IMR-90 (cell line): ENCODE results near the gene SMC5. TPM values are rescaled to one million over a fixed set of nuclear protein-coding genes. Genes with fewer than 3 reads are reported as not detected.

Experiments
- ATAC-seq: fragments of 200-7000 bp; cut with Tn5 transposase; 2 replicates; pipeline ENCODE4 v1.9.1; 2020; ENCODE audit warnings: low read depth, mild to moderate bottlenecking, moderate library complexity
- BruUV-seq: library from RNA; stranded (reverse); fragments of 400-500 nt; replicated peaks from 2 replicates; lab custom pipeline; 2021; lab: Mats Ljungman, UMichigan
- CTCF ChIA-PET: fragments of 300-600 bp; formaldehyde crosslinking; extraction: SDS; loops from one replicate; lab custom pipeline; 2021; ENCODE audit warnings: antibody characterized with exemption; lab: Yijun Ruan, JAX
- POLR2A ChIA-PET: fragments of 300-600 bp; sonication (Branson Sonifier 250); formaldehyde crosslinking; loops from one replicate; lab custom pipeline; 2022; ENCODE audit warnings: antibody characterized with exemption; ENCODE audit not compliant: unreplicated experiment; lab: Charles Lee
- DNase-seq: peaks from one replicate; pipeline ENCODE4 v3.0.0; 2013
- H2AFZ ChIP-seq: replicated peaks from 2 replicates; pipeline ENCODE3; 2013; ENCODE audit warnings: low read length, mild to moderate bottlenecking; ENCODE audit not compliant: poor library complexity
- H2AK5ac ChIP-seq: 2 replicates; pipeline ENCODE4 v1.6.1; 2013; ENCODE audit warnings: low read depth, low read length, inconsistent platforms
- H2AK9ac ChIP-seq: replicated peaks from 2 replicates; pipeline ENCODE3; 2013; ENCODE audit warnings: mild to moderate bottlenecking, low read depth, low read length, moderate library complexity; ENCODE audit not compliant: poor library complexity
- H2BK120ac ChIP-seq: 2 replicates; pipeline ENCODE4 v1.6.1; 2013; ENCODE audit warnings: low read depth, low read length, inconsistent platforms
- H2BK15ac ChIP-seq: 3 replicates; pipeline ENCODE4 v1.6.1; 2013; ENCODE audit warnings: low read depth, low read length, inconsistent platforms
- H2BK20ac ChIP-seq: 2 replicates; pipeline ENCODE4 v1.6.1; 2013; ENCODE audit warnings: low read depth, mild to moderate bottlenecking, inconsistent platforms, low read length, moderate library complexity
- H2BK5ac ChIP-seq: 2 replicates; pipeline ENCODE4 v1.6.1; 2013; ENCODE audit warnings: mild to moderate bottlenecking, low read depth, low read length, inconsistent platforms; ENCODE audit not compliant: poor library complexity, severe bottlenecking
- H3K14ac ChIP-seq: replicated peaks from 2 replicates; pipeline ENCODE4 v1.6.1; 2013; ENCODE audit warnings: low read depth, low read length, inconsistent platforms
- H3K18ac ChIP-seq: 2 replicates; pipeline ENCODE4 v1.6.1; 2013; ENCODE audit warnings: low read depth, low read length, control low read depth
- H3K23ac ChIP-seq: 2 replicates; pipeline ENCODE4 v1.6.1; 2013; ENCODE audit warnings: low read depth, low read length, inconsistent platforms
- H3K27ac ChIP-seq: 2 replicates; pipeline ENCODE4 v1.5.1; 2013; ENCODE audit warnings: mild to moderate bottlenecking, control low read depth, low read length; ENCODE audit not compliant: insufficient read depth
- H3K27me3 ChIP-seq: 2 replicates; pipeline ENCODE4 v1.6.1; 2013; ENCODE audit warnings: low read length; ENCODE audit not compliant: control insufficient read depth, insufficient read depth
- H3K36me3 ChIP-seq: 2 replicates; pipeline ENCODE4 v1.6.1; 2013; ENCODE audit warnings: low read length, mixed read lengths; ENCODE audit not compliant: control insufficient read depth, insufficient read depth
- H3K4ac ChIP-seq: 2 replicates; pipeline ENCODE4 v1.6.1; 2013; ENCODE audit warnings: low read depth, low read length, inconsistent platforms
- H3K4me1 ChIP-seq: 2 replicates; pipeline ENCODE4 v1.6.1; 2013; ENCODE audit warnings: low read length, mixed read lengths; ENCODE audit not compliant: control insufficient read depth, insufficient read depth
- H3K4me2 ChIP-seq: 2 replicates; pipeline ENCODE4 v1.6.1; 2013; ENCODE audit warnings: low read depth, mild to moderate bottlenecking, control low read depth, low read length, moderate library complexity
- H3K4me3 ChIP-seq: 2 replicates; pipeline ENCODE4 v1.5.1; 2013; ENCODE audit warnings: low read depth, mild to moderate bottlenecking, control low read depth, low read length, moderate library complexity; ENCODE audit not compliant: insufficient read depth
- H3K56ac ChIP-seq: 2 replicates; pipeline ENCODE4 v1.6.1; 2013; ENCODE audit warnings: low read length, inconsistent platforms; ENCODE audit not compliant: insufficient read depth; ENCODE audit errors: extremely low read depth
- H3K79me1 ChIP-seq, 2 experiments: 2 replicates each; pipeline ENCODE4 v1.6.1; 2013; ENCODE audit warnings: low read length in 2 of 2, inconsistent platforms in 1 of 2, low read depth in 1 of 2
- H3K9ac ChIP-seq: 2 replicates; pipeline ENCODE4 v1.6.1; 2013; ENCODE audit warnings: low read depth, low read length, control low read depth
- H3K9me1 ChIP-seq: 2 replicates; pipeline ENCODE4 v1.6.1; 2013; ENCODE audit warnings: low read length, inconsistent platforms; ENCODE audit not compliant: insufficient read depth
- H3K9me3 ChIP-seq: 2 replicates; pipeline ENCODE4 v1.6.1; 2013; ENCODE audit warnings: low read length; ENCODE audit not compliant: control insufficient read depth, insufficient read depth
- H4K20me1 ChIP-seq: 2 replicates; pipeline ENCODE4 v1.6.1; 2013; ENCODE audit warnings: low read length, inconsistent platforms; ENCODE audit not compliant: insufficient read depth
- H4K5ac ChIP-seq: 2 replicates; pipeline ENCODE4 v1.6.1; 2013; ENCODE audit warnings: mild to moderate bottlenecking, low read depth, low read length, control low read depth
- H4K8ac ChIP-seq, 2 experiments: 2 replicates each; pipeline ENCODE4 v1.6.1; 2013; ENCODE audit warnings: low read depth in 2 of 2, low read length in 2 of 2, control low read depth in 1 of 2, inconsistent platforms in 1 of 2
- H4K91ac ChIP-seq: 2 replicates; pipeline ENCODE4 v1.6.1; 2013; ENCODE audit warnings: low read depth, low read length, inconsistent platforms; ENCODE audit not compliant: insufficient read depth
- CTCF ChIP-seq: conservative IDR thresholded peaks from 2 replicates; pipeline ENCODE4 v1.5.1; 2012; ENCODE audit warnings: mild to moderate bottlenecking, low read depth, low read length, improper control_type of control experiment
- MAZ ChIP-seq: IDR thresholded peaks from 2 replicates; pipeline ENCODE4 v1.6.1; 2012; ENCODE audit warnings: low read depth, mild to moderate bottlenecking, low read length, improper control_type of control experiment, moderate library complexity, borderline replicate concordance
- RAD21 ChIP-seq: IDR thresholded peaks from 2 replicates; pipeline ENCODE4 v1.6.1; 2012; ENCODE audit warnings: low read length, improper control_type of control experiment
- RFX5 ChIP-seq: IDR thresholded peaks from 2 replicates; pipeline ENCODE4 v1.8.0; 2012; ENCODE audit warnings: low read depth, mild to moderate bottlenecking, low read length, moderate library complexity
- dilution Hi-C: fragments of 300-500 bp; cut with HindIII; formaldehyde crosslinking; loops from one replicate; pipeline ENCODE4 v1.14.3; 2018; ENCODE audit warnings: low sequenced_read_pairs; ENCODE audit not compliant: unreplicated experiment
- in situ Hi-C: fragments of 300-500 bp; cut with MboI; formaldehyde crosslinking; loops from 3 replicates; pipeline ENCODE4 v1.14.3; 2019; ENCODE audit warnings: low sequenced_read_pairs, inconsistent platforms, mixed read lengths
- intact Hi-C: fragments of 100-400 bp; cut with micrococcal nuclease; formaldehyde crosslinking; loops from 2 replicates; pipeline ENCODE4 v1.10.0; 2022
- polyA plus RNA-seq, 3 experiments: library from polyadenylated mRNA; depleted of rRNA; stranded (reverse); fragments of >200 nt; gene quantifications; 2 replicates each; pipeline ENCODE4 v1.2.3, GENCODE V29; 2012; ENCODE audit warnings: low replicate concordance in 1 of 3
- total RNA-seq: library from RNA; depleted of rRNA; stranded (reverse); fragments of >200 nt; gene quantifications from 2 replicates; pipeline ENCODE4 v1.2.3, GENCODE V29; 2012

SMC5 gene
- total and polyA plus RNA-seq, 2 of the 4 experiments (the other 2 are of a cell fraction) = 12.0 to 13.3 TPM

- Histone ChIP-seq H4K8ac (no peak overlapping the region), H3K9me3 (no peaks in the 10 kb centered on the region), H3K27me3 (no peaks in the 10 kb centered on the region), H3K56ac (no peak overlapping the region), H4K5ac (no peak overlapping the region), H3K23ac (no peak overlapping the region), H2AK9ac (no peak overlapping the region), H3K9me1 (no peaks in the 10 kb centered on the region), H3K36me3 (peaks cover 26% of the 10 kb centered on the region), H3K4ac (no peak overlapping the region), H3K4me3 (no peak overlapping the region), H2BK15ac (no peak overlapping the region), H3K9ac (no peak overlapping the region), H2AFZ (no peak overlapping the region), H2BK5ac (no peak overlapping the region), H3K14ac (no peak overlapping the region), H3K18ac (no peak overlapping the region), H4K91ac (no peak overlapping the region), H4K20me1 (no peaks in the 10 kb centered on the region), H3K4me1 (no peaks in the 10 kb centered on the region), H2AK5ac (no peak overlapping the region), H3K27ac (no peak overlapping the region), H3K79me1 (peaks cover 2 to 8% of the 10 kb centered on the region in 2 experiments; a peak in 2 of 4 replicates), H2BK20ac (no peak overlapping the region), H2BK120ac (no peak overlapping the region), H3K4me2 (no peak overlapping the region)
- ChIA-PET CTCF (no interaction called here), POLR2A (no interaction called here)
- in situ Hi-C loops (loop anchor here (5.0 kb wide), 1 partner anchor 54 kb away; no protein-coding TSS in a partner anchor), intact Hi-C loops (loop anchor here (5.0 kb wide), 1 partner anchor 129 kb away; no protein-coding TSS in a partner anchor), dilution Hi-C loops (no loop called here)
- DNase-seq = no peak
- no TSS peak for BruUV-seq
- ATAC-seq = no peak
- TF ChIP-seq MAZ (no peak), RFX5 (no peak), CTCF (0 out of 2 replicates have a peak, but pooled peaks have one; percentile 24), RAD21 (peak; percentile 38; the same call in 1 of the 2 replicates)
These were observed 94.0 kb downstream of the SMC5 start for GRCh38 chr9:70352802-70353201.
